NCI-H2029 treated with DMSO at 0.1 percent for 48 hours (cell line): ENCODE measurements around the gene ARHGAP5.

Experiments
- DNase-seq: peaks from one replicate; lab custom pipeline; 2025; lab: John Stamatoyannopoulos, UW

ARHGAP5 gene

GRCh38 chr14:32075672-32076277 is 1.3 kb upstream of the ARHGAP5 start:
- DNase-seq, result peak; percentile 88

DNA sequence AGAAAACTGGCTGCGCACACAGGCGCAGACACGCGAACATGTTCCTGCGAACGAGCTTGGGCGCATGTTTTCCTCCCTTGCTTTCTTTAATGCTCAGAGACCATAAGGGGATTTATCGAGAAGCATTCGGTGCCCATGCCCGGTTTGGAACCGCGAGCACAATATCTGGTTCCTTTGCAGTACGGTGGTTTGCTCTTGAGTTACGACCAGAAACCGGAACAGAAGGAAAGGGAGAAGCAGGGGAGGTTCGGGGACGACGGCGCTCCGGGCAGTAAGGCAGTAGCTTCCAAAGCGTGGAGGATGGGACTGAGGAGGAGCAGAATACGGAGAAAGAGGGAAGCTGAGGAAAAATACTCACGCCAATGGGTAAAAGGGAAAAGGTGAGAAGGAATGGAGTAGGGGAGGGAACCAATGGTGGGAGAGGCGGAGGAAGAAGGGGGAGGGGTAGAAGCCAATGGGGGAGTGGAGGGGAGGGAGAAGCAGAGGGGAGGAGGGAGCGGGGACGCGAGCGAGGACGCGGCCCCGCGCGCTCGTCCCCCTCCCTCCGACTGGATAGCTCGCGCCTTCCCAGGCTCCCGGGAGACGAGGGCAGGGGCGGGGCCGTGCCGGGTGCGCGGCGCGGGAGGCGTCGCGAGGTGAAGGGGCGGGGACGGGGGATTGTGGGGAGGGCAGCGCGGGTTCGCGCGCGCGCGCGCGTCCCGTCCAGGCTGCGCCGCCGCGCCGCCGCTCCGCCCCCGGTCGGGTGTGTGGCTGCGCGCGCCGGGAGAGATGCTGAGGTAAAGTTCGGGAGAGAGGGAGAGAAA is 625 bp upstream of the ARHGAP5 start:
- peak; percentile 100 for DNase-seq

- DNase-seq, result peak; percentile 97
Observed at GRCh38 chr14:32078023-32078857, 1.1 kb downstream of the ARHGAP5 start.

GRCh38 chr14:32078858-32079216 is 1.7 kb downstream of the ARHGAP5 start:
- peak; percentile 78 for DNase-seq

GRCh38 chr14:32079264-32079663 is 2.2 kb downstream of the ARHGAP5 start:
- DNase-seq, result no peak

GRCh38 chr14:32080001-32080510 is 3.0 kb downstream of the ARHGAP5 start:
- no peak for DNase-seq

- no peak for DNase-seq
Observed at GRCh38 chr14:32081901-32082300, 4.8 kb downstream of the ARHGAP5 start.

DNA sequence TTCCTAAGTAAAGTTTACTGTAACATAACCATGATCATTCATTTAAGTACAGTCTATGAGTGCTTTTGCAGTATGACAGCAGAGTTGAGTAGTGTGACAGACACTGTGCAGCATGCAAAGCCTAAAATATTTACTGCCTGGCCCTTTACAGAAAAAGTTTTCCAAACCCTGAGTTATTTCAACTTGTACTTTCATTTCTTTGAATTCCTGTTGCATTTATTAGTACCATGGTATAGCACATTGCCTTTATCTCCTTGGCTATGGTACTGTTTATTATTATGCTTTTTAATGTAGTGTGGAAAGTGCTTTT is 6.2 kb downstream of the ARHGAP5 start:
- DNase-seq, result no peak

DNA sequence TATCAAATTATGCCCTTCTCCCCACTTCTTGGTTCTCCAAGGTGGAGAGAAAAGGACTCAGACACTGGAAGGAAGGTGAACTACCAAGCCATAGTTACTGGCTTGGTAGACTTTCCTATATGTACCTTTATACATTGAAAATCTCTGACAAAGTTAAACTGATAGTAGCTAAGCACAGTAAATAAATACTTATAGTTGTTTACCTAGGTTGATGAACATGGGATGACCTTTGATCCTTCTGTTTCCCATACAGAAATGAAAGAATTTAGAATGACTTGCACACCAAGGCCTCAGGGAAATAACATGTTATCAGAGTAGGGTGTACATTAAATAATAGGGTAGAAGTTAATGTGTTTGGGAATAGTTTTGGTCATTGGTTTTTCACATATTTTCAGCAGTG is 6.7 kb downstream of the ARHGAP5 start:
- DNase-seq, result no peak

- no peak for DNase-seq
Observed at GRCh38 chr14:32085182-32085844, 8.2 kb downstream of the ARHGAP5 start.

GRCh38 chr14:32085845-32086383 is 8.8 kb downstream of the ARHGAP5 start:
- no peak for DNase-seq

- DNase-seq, result no peak
Observed at GRCh38 chr14:32087173-32087861, 10.2 kb downstream of the ARHGAP5 start.

GRCh38 chr14:32087907-32088306 is 10.8 kb downstream of the ARHGAP5 start:
- DNase-seq, result no peak

GRCh38 chr14:32090686-32091085 is 13.6 kb downstream of the ARHGAP5 start:
- no peak for DNase-seq

DNA sequence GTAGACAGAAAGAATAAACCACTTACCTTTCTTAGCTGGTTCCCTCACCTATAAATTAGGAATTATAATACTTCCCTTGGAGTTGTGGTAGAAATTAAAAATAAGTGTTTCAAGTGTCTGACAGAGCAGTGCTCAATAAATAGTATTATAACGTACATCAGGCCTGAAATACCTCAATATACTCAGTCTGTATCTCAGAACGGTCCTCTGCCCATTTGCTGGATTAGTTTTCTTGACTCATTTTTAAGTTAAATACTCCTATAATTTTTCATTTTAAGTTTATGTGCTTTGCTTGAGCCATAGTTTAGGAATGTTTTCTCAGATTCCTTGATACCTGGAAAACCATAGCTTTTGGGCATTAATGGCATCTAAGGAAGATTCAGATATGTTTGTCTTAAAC is 22.4 kb downstream of the ARHGAP5 start:
- DNase-seq, result no peak

- DNase-seq, result no peak
Observed at GRCh38 chr14:32100175-32100574, 23.1 kb downstream of the ARHGAP5 start.

GRCh38 chr14:32102152-32102787 is 25.2 kb downstream of the ARHGAP5 start:
- DNase-seq, result no peak

- DNase-seq, result no peak
Observed at GRCh38 chr14:32102968-32103367, 25.9 kb downstream of the ARHGAP5 start.

DNA sequence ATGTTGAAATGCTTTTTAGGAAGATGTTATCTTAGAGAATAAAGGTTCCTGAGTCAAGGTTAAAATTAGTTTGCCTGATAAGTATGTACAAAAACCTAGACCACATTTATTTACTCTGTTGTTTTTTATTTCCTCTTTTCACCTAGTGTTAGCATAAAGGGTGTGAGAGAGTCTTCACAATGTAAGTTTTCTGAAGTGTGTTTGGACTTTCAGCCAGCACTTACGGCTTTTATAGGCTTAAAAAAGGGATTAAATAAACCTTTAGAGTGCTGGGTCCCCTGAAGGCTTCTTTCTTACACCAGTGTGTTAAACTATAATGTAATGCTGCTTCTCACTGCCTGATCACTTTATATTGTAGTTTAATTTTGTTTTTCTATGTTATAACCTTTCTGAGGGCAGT is 27.2 kb downstream of the ARHGAP5 start:
- DNase-seq, result no peak

DNA sequence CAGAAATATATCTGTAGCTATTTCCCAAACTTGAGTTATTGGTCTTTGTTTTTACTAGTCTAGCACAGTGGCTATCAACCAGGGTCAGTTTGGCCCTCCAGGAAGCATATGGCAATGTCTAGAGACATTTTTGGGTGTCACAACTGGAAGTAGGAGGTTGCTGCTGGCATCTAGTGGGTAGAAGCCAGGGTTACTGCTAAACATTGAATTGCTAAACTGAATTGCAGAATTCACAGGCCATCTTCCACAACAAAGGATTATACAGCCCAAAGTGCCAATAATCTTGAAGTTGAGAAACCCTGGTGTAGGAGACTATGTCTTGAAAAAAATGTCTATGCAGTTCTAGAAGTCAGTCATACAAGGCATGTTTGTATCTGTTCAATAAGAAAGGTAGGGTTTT is 27.7 kb downstream of the ARHGAP5 start:
- no peak for DNase-seq
